Inferior parietal cortex (tissue), 1 donor: ENCODE data around the gene BMPER.
A peak's percentile ranks its signal among the peaks of the same experiment; 100 is the strongest.

Source experiments
- DNase-seq: peaks from one replicate; pipeline ENCODE4 v3.0.0-alpha.2; 2016; ENCODE audit errors: extremely low spot score

The BMPER gene

GRCh38 chr7:34093276-34093675 is 187.9 kb downstream of the BMPER start:
- DNase-seq: no peak

DNA sequence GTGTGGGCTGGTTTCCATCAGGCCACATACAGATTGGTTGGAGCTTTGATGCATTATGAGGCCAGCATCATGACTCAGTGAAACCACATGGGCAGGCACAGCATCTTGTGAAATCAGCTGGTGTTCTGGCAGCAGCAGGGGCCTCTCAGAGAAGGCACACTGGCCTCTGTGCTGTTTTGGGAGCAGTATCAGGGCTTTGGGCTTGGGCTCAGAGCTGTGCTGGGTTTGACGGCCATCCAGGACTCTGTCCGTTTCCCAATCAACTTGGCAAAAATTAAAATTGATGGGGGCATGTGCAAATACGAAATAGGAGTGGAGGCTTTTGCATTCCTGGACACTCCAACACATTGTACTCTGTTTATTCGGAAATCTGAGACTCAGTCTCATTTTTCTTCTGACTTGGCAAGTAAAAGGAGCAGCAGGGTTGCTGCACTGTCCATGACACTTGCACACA is 190.9 kb downstream of the BMPER start:
- DNase-seq: no peak

- no peak for DNase-seq
Observed at GRCh38 chr7:34096777-34097176, 191.4 kb downstream of the BMPER start.

DNA sequence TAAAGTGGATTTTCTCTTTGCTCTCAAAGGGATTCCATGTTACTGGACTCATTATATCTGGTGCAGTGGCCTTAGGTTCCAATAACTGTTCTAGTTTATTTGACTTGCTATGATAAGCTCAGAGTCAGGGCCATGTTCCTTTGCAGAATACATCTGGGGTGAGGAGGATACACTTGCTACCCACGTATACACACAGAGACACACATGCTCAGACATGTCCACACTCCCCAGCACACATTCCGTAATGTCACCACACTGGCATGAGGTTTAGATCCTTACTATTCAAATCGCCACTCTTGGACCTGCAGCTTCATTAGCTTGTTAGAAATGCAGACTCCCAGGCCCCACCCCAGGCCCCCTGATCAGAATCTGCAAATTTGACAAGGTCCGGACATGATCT is 195.3 kb downstream of the BMPER start:
- DNase-seq: no peak

- no peak for DNase-seq
Observed at GRCh38 chr7:34104115-34104514, 198.8 kb downstream of the BMPER start.

DNA sequence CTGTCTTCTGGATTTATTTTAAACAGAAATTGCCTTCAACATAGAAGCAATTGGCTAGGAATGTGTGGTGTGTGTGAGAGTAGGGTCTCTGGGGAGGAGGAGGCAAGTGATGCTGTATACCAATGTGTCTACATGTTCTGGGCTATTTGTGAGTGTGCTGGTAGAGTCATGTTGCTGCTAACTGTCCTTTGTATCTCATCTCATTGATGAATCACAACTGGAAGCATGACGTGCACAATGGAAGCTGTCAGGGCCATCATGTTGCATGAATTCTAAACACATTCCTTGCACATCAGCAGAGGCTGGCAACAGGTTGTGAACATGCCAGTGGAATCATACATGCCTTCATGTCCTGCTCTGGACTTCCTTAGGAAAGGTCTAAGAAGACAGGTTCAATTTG is 199.7 kb downstream of the BMPER start:
- DNase-seq: no peak

GRCh38 chr7:34107276-34107675 is 201.9 kb downstream of the BMPER start:
- peak; percentile 66 for DNase-seq

DNA sequence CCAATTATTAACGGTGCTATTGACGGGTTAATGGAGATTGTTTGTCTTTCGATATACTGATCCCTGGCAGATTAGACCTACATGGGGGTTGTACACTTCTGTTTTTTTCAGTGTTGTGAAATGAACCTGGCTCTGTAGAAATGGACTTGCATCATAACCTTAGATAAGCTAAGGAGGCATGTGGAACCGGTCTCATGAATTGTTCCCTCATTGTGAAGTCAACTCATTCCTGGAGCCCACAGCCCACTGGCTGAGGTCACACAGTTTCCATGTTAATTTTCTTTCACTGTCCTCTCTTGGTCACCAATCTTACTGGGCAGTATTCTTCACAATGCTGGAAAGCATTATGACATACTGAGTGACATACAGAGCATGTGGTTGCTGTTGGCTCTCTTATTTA is 202.8 kb downstream of the BMPER start:
- DNase-seq: no peak

- no peak for DNase-seq
Observed at GRCh38 chr7:34109936-34110780, 204.8 kb downstream of the BMPER start.

GRCh38 chr7:34111031-34111430 is 205.7 kb downstream of the BMPER start:
- DNase-seq: no peak

GRCh38 chr7:34115503-34115902 is 210.2 kb downstream of the BMPER start:
- no peak for DNase-seq

GRCh38 chr7:34117573-34117972 is 212.2 kb downstream of the BMPER start:
- no peak for DNase-seq

GRCh38 chr7:34121366-34121765 is 216.0 kb downstream of the BMPER start:
- no peak for DNase-seq

DNA sequence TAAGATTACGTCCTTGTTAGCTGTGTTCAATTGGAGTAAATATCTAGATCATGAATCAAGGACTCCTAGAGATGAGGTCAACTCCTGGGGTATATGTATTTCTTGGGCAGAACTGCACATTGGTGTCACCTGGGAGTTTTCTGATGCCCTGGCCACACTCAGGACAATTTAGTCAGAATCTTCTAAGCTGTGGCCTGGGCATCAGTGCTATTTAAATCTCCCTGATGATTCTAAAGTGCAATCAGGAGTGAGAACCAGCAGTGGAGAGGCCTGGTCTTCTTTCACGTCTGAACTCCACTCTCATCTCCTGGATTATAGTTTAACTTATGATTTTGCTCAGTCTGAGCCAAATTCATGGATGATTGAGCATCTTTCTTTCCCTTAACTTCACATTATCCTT is 218.0 kb downstream of the BMPER start:
- no peak for DNase-seq

- DNase-seq: no peak
Observed at GRCh38 chr7:34124765-34125164, 219.4 kb downstream of the BMPER start.

DNA sequence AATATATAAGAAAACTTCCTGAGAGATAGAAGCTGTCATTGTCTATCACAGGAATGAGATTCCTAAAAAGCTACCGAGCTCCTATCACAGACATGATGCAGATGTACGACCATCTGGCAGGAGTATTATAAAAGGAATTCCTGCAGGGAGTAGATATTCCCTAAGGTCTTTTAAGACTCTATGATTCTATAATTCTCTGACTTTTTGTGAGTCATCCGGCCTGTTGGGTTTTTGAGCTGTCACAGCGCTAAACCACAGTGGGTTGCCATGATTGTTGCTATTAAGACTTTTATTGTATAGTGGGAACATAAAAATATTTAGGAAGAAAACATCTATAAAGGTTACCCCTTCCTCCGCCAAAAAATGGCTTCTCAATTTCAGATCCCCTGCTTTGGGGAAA is 223.4 kb downstream of the BMPER start:
- no peak for DNase-seq

GRCh38 chr7:34130558-34131295 is 225.4 kb downstream of the BMPER start:
- DNase-seq: no peak

DNA sequence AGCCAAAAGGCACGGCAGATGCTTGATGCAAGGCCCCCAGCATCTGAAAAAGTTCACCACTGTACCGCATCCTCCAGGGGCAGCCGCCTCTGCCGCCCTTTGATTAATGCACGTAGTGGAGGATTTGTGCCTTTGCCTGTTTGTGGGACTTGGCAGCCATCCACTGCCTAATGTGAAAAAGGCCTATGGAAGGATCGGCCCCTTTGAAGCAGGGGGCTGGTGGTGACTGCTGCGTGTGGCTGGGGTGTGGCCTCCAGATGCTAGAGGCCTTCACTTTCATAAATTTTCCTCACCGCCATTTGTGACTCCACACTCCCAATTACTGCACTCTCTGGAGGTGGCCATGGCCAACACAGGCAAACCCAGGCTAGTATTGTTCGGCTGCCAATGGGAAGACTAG is 226.0 kb downstream of the BMPER start:
- no peak for DNase-seq

GRCh38 chr7:34133356-34133982 is 228.1 kb downstream of the BMPER start:
- no peak for DNase-seq

DNA sequence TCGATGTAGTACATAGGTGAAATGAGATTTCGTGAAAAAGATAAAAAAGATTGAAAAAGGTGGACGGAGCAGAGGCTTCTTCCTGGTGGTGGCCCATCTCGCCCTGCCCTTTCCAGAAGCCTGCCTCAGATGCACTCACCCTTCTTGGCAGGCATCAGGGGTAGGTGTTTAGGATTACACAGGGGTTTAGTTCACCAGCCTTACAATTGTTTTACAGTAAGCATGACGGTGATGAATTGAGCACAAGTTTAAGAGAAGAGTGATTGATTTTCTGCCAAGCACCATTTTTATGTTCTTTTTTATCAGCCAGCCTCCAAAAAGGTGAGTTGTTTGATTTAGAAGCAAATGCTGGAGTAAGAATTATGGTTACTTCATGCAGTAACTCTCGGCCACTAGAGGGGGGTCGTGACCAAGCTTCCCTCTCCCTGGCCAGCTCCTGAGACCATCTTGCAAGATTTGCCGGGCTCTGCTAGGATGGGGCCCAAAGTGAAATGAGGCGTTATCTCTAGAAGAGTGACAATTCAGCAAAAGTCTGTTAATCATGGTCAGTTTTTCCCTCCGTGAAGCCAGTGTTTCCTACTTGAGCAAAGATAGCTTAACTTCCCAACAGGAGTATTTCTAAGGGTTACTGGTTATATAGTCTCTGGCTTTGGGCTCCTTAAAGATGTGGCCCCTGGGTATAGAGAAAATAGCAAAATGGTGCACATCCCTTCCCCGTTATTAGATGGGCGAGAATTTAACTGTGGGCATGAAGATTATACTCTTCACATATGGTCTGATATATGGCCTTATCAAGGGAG is 228.8 kb downstream of the BMPER start:
- DNase-seq: peak; percentile 68

DNA sequence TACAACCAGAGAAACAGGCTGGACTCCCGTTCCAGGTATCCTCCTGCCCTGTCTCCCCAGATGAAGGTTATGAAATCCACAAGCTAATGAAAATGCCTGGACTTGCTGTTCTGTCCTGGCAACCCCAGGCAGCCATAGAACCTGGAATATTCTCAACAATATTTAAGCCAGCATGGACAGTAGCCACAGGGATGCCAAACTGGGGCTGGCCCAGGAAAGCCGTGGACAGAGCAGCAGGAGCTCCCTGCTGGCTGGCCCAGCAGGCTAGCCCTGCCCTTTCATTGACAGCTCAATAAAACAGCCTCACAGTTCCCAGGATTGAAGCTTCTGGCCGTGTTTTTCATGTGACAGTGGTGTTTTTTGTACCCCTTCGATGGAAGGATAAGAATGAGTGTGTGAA is 230.6 kb downstream of the BMPER start:
- DNase-seq: no peak

- no peak for DNase-seq
Observed at GRCh38 chr7:34136698-34137097, 231.4 kb downstream of the BMPER start.
